Epithelial cell of proximal tubule (primary cell): ENCODE measurements around the gene CCDC107. TPM values are rescaled to one million over a fixed set of nuclear protein-coding genes. Genes with fewer than 3 reads are reported as not detected.

Source experiments
- DNase-seq: peaks from one replicate; pipeline ENCODE4 v3.0.0-alpha.2; 2011; ENCODE audit warnings: low read depth
- H3K4me3 ChIP-seq: 2 replicates; pipeline ENCODE4 v1.5.1; 2011; ENCODE audit warnings: low read depth, mild to moderate bottlenecking, low read length
- total RNA-seq: library from RNA; depleted of rRNA; stranded (reverse); fragments of >200 nt; gene quantifications from 2 replicates; pipeline ENCODE4 v1.2.3, GENCODE V29; 2015
- TF ChIP-seq, protein P1 (sequence below): conservative IDR thresholded peaks from 2 replicates; pipeline ENCODE4 v1.5.1; 2012; ENCODE audit warnings: low read depth, mild to moderate bottlenecking, low read length

Gene CCDC107
- total RNA-seq, 1 donor from 2014 or later, result 19.0 TPM

DNA sequence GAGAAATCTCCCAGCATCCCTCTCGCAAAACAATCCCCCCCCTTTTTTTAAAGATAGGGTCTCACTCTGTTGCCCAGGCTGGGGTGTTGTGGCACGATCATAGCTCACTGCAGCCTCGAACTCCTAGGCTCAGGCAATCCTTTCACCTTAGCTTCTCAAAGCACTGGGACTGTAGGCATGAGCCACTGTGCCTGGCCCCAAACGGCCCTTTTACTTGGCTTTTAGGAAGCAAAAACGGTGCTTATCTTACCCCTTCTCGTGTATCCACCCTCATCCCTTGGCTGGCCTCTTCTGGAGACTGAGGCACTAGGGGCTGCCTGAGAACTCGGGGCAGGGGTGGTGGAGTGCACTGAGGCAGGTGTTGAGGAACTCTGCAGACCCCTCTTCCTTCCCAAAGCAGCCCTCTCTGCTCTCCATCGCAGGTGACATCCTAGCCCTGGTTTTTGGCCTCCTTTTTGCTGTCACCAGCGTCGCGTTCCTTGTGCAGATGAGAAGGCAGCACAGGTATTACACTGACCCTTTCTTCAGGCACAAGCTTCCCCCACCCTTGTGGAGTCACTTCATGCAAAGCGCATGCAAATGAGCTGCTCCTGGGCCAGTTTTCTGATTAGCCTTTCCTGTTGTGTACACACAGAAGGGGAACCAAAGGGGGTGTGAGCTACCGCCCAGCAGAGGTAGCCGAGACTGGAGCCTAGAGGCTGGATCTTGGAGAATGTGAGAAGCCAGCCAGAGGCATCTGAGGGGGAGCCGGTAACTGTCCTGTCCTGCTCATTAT, 22.4 kb downstream of the CCDC107 start:
- no peak overlapping the region for H3K4me3 ChIP-seq
- no peak for DNase-seq
- TF ChIP-seq, protein P1, sequence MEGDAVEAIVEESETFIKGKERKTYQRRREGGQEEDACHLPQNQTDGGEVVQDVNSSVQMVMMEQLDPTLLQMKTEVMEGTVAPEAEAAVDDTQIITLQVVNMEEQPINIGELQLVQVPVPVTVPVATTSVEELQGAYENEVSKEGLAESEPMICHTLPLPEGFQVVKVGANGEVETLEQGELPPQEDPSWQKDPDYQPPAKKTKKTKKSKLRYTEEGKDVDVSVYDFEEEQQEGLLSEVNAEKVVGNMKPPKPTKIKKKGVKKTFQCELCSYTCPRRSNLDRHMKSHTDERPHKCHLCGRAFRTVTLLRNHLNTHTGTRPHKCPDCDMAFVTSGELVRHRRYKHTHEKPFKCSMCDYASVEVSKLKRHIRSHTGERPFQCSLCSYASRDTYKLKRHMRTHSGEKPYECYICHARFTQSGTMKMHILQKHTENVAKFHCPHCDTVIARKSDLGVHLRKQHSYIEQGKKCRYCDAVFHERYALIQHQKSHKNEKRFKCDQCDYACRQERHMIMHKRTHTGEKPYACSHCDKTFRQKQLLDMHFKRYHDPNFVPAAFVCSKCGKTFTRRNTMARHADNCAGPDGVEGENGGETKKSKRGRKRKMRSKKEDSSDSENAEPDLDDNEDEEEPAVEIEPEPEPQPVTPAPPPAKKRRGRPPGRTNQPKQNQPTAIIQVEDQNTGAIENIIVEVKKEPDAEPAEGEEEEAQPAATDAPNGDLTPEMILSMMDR, result no peak

GRCh38 chr9:35681341-35682002, 23.4 kb downstream of the CCDC107 start:
- H3K4me3 ChIP-seq, result no peak overlapping the region
- DNase-seq, result no peak
- TF ChIP-seq, protein P1, result no peak

GRCh38 chr9:35682051-35682450, 24.0 kb downstream of the CCDC107 start:
- TF ChIP-seq, protein P1, result no peak
- no peak overlapping the region for H3K4me3 ChIP-seq
- no peak for DNase-seq

DNA sequence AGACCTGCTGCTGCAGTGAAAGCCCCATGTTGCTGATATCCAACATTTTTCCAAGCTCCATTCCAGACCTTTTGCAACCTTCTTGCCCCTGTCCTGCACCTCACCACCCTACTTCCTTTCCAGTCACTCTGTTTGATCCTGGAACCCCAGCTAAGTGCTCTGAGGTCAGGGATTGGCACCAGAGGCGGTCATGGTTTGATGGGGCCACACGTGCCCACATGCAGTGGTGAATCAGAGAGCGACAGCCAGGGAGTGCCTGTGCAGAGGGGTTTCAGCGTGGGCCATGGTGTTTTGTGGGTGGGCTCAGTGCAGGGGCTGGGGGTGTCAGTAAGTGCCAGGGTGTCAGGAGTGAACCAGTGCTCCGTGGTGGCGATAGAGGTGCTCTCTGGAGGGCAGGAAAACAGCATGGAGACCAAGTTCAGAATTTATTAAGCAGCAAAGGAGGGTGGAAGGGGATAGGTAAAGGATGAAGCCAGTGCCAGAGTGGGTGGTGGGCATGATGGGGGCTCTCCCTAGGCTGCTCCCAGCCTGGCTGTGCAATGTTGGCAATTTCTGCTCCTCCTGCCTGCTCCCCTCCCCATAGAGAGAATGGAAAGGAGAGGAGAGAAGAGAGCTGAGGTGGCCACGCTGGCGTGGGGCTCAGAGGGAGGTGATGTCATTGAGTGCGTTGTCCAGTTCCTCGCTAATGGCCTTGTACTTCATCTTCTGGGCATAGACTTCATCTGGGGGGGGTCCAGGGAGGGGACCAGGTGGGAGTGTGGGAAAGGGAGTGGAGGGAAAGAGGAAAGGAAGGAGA, 24.6 kb downstream of the CCDC107 start:
- no peak for DNase-seq
- no peak overlapping the region for H3K4me3 ChIP-seq
- TF ChIP-seq, protein P1, result no peak

DNA sequence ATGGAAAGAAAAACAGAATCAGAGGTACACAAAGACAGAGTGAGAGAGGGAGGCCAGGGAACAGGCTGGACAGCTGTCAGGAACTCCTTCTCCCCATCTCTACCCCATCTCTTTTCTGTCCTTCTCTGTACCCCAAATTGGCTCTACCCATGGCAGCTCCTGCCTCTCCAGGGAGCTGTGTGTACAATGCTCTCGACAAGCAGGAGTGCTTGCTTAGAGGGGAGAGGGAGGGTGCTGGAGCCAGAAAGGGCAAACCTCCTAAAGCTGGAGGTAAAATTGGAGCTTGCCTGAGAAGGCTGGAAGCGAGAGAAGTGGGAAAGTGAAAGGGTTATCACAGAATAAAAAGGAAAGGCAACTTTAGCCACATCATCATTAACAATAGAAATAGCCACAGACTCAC, 25.2 kb downstream of the CCDC107 start:
- TF ChIP-seq, protein P1, result no peak
- DNase-seq, result no peak
- H3K4me3 ChIP-seq, result no peak overlapping the region

DNA sequence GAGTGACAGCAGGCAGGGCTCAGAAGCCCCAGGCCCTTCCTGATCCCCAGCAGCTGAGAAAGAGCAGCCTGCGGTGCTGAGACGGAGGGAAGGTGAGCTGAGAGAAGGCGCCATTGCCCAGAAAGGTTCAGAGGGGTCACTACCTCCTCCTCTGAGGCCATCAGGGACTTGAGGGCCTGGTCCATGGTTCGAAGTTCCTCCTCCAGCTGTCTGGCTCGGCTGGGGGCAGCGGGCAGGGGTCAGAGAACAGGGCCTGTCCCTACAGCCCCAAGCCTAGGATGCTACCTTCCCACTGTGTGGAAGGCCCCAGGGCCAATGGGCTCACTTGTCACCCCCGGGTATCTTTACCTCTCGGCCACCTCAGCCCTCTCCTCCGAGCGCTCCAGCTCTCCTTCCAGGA, 26.8 kb downstream of the CCDC107 start:
- TF ChIP-seq, protein P1, result no peak
- DNase-seq, result no peak
- H3K4me3 ChIP-seq, result no peak overlapping the region
